Psoas muscle (tissue), 8 donors: Measurements from ENCODE around the gene KLRK1. TPM values are rescaled to one million over a fixed set of nuclear protein-coding genes. Genes with fewer than 3 reads are reported as not detected.
"Not testable (repeated sequence)": the region's sequence is repeated elsewhere in the genome, so short reads cannot be mapped to it uniquely, and the experiment has no call there.

Experiments
- ATAC-seq, 4 donors: fragments of 200-7000 bp; cut with Tn5 transposase; one replicate each; pipeline ENCODE4 v1.9.1; 2020; ENCODE audit warnings: moderate library complexity in 3 of 4, mild to moderate bottlenecking in 2 of 4
- DNase-seq, 2 donors: peaks; one replicate each; pipeline ENCODE4 v3.0.0-alpha.2; 2020
- H3K27ac ChIP-seq: fragments of 200-600 bp; one replicate; pipeline ENCODE4 v1.8.0; 2022
- H3K27me3 ChIP-seq, 3 donors: fragments of 200-600 bp in 1 of 3; one replicate each; pipeline versions ENCODE4 v1.6.1 to v1.8.0; 2013 to 2022; ENCODE audit warnings: low read length in 2 of 3, mild to moderate bottlenecking in 2 of 3, moderate library complexity in 1 of 3; ENCODE audit not compliant: insufficient read depth in 3 of 3
- H3K36me3 ChIP-seq, 2 donors: fragments of 200-600 bp in 1 of 2; one replicate each; pipeline versions ENCODE4 v1.6.1 to v1.8.0; 2013 to 2022; ENCODE audit warnings: low read depth in 1 of 2, mild to moderate bottlenecking in 1 of 2, moderate library complexity in 1 of 2; ENCODE audit not compliant: insufficient read depth in 1 of 2
- H3K4me1 ChIP-seq: fragments of 200-600 bp; one replicate; pipeline ENCODE4 v1.8.0; 2022
- H3K4me3 ChIP-seq: fragments of 200-600 bp; one replicate; pipeline ENCODE4 v1.8.0; 2022; ENCODE audit warnings: mild to moderate bottlenecking
- H3K9me3 ChIP-seq: fragments of 200-600 bp; one replicate; pipeline ENCODE4 v1.8.0; 2022
- WGBS, 3 donors: extraction: QIAGEN DNeasy Blood & Tissue Kit; methylation state at CpG; one replicate each; pipeline versions ENCODE4 v1.1.6 to v1.1.7; 2013; 5-methylcytosine and 5-hydroxymethylcytosine counted together
- intact Hi-C, 2 donors: fragments of 100-400 bp; cut with DNase I; formaldehyde crosslinking; loops; one replicate each; pipeline versions ENCODE4 v1.11.0 to v1.14.2; 2022
- long read RNA-seq, 2 donors: library from polyadenylated mRNA; unstranded; transcript quantifications; one replicate each; pipeline ENCODE4 v2.0.0, GENCODE V29; 2021
- polyA plus RNA-seq, 3 donors: library from polyadenylated mRNA; stranded (reverse); fragments of 200-250 nt; gene quantifications; one replicate each; pipeline ENCODE4 v1.2.3, GENCODE V29; 2013
- total RNA-seq, 4 donors: library from RNA; stranded (reverse); fragmentation: NEBNext Ultra II Directional in 2 of 4; extraction: Animal tissue kit (Norgen Biotek cat#: 25700) in 2 of 4; gene quantifications; one replicate each; pipeline versions ENCODE4 v1.2.1 to v1.2.4, GENCODE V29; 2021 to 2023
- TF ChIP-seq, protein P1 (sequence below): fragments of 200-600 bp; IDR thresholded peaks from one replicate; pipeline ENCODE4 v1.8.0; 2022; ENCODE audit warnings: antibody characterized with exemption
- donor health status: healthy with polysubstance abuse.
- donor health status: DM: no; HTN: no; CAD: no; lungs with moderate emphysema.
- donor health status: Bipolar disorder and iron deficiency.
- donor health status: healthy.
- donor health status: DM: yes; HTN: yes; CAD: no.
- donor health status: DM: no; HTN: no; CAD: no.
- donor health status: DM: no; HTN: no; CAD: no.
- donor health status: DM: yes; HTN: yes; CAD: no.

Gene KLRK1
- total RNA-seq (under 1 TPM in 3 of 4 donors, not detected in 1; 0.28 to 0.47 (median 0.34) TPM), polyA plus RNA-seq (under 1 TPM; 0.09 to 0.55 (median 0.25) TPM)
- long read RNA-seq, donor 1, result 0 reads
- long read RNA-seq, donor 2, result 0 reads

DNA sequence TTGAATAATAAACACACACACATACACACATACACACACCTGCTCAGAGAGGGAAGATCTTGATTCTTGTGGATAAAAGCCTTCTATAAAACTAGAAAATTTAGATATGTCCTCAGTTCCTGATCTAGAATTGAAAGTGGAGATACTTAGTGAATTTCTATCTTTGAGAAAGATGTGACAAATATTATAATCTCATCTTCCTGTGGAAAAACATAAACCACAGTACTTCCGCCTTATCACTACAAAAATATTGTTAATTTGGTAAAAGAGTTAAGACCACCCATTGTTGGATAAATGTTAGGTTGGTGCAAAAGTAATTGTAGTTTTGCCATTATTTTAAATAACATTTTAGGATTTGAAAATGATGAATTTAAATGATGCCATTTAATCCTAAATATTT is at the start of gene KLRK1:
TSS of gene KLRK1 (minus strand) at position 138 of the 400 bp plus-strand sequence. CDS start 1,231 bp downstream, outside the sequence.
- DNase-seq (no peak), ATAC-seq (no peak)
- H3K9me3 ChIP-seq, result no peaks in the 10 kb centered on the region
- 87 to 93% (median 93%) methylated on average over 1 of the region's 1 CpG for WGBS, 3 donors
- intact Hi-C loops, result no loop called here
- no peak within 1 kb of the TSS for H3K27ac ChIP-seq
- no peak within 1 kb of the TSS for H3K4me3 ChIP-seq
- H3K4me1 ChIP-seq, result no peaks in the 10 kb centered on the region
- no peaks in the 10 kb centered on the region for H3K27me3 ChIP-seq
- TF ChIP-seq, protein P1, sequence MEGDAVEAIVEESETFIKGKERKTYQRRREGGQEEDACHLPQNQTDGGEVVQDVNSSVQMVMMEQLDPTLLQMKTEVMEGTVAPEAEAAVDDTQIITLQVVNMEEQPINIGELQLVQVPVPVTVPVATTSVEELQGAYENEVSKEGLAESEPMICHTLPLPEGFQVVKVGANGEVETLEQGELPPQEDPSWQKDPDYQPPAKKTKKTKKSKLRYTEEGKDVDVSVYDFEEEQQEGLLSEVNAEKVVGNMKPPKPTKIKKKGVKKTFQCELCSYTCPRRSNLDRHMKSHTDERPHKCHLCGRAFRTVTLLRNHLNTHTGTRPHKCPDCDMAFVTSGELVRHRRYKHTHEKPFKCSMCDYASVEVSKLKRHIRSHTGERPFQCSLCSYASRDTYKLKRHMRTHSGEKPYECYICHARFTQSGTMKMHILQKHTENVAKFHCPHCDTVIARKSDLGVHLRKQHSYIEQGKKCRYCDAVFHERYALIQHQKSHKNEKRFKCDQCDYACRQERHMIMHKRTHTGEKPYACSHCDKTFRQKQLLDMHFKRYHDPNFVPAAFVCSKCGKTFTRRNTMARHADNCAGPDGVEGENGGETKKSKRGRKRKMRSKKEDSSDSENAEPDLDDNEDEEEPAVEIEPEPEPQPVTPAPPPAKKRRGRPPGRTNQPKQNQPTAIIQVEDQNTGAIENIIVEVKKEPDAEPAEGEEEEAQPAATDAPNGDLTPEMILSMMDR, result no peak
- H3K36me3 ChIP-seq, result no peaks in the 10 kb centered on the region

DNA sequence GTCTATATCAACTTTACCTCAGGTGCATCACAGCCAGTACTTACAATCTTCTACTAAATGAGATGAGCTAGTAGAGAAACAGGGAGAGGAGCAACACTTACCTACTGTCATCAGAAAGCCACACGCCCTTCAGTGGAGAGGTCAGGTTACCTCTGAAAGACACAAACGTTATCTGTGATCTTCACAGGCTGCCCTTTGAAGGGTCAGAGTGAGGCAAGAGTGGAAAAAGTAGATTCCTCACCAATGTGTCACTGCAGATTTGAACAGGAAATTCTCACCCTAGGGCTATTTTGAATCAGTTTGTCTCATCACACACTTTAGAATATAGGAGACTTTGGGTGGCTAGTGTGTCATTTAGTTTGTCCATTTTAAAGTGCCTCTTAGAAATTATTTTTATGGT is 47.8 kb upstream of the KLRK1 start:
- H3K4me1 ChIP-seq, DNase-seq, H3K36me3 ChIP-seq, H3K27me3 ChIP-seq, H3K27ac ChIP-seq, intact Hi-C loops, H3K9me3 ChIP-seq, ATAC-seq, H3K4me3 ChIP-seq: not testable (repeated sequence)
- 0% methylated on average over 1 of the region's 2 CpGs for WGBS, 3 donors

DNA sequence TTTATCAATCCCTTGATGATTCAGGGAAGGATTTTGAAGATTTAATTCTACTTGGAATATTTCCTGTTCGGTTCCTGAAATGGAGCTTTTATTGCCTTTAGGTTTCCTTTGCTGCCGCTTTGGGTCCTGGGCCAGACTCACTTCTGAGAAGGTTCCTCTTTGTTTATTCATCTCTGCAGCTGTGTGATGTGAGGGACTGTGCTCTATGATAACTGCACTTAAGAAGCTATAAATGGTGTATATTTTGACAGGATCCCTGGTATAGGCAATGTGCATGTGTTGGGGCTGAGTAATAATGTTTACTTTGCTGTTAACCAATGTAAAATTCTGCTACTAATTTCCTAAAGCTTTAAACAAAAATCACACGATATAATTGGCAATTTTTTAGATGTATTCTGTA is 46.0 kb upstream of the KLRK1 start, which contains the start of gene KLRC2:
TSS of gene KLRC2 (minus strand) at position 195 of the 400 bp plus-strand sequence. CDS start at position 171, 24 bp downstream.
- H3K36me3 ChIP-seq, H3K9me3 ChIP-seq, H3K4me1 ChIP-seq, H3K27me3 ChIP-seq, H3K4me3 ChIP-seq, DNase-seq, ATAC-seq, intact Hi-C loops, H3K27ac ChIP-seq: not testable (repeated sequence)
- WGBS, 3 donors, result 43 to 60% (median 46%) methylated on average over 3 of the region's 3 CpGs

DNA sequence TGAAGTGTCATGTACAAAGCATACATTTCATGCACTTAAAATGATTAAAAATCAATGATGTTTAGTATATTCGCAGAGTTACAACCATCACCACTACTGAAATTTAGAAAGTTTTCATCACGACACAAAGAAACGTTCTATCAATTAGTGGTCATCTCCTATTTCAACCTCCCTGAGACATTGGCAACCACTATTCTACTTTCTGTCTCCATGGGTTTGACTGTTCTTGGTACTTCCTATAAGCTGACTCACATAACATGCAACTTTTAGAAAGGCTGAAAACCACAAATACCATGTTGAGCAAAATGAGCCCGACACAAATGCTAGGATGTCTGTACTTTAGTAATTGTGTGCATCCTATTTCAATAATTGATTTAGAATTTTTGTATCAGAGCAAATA is 40.8 kb upstream of the KLRK1 start:
- ATAC-seq, H3K4me1 ChIP-seq, H3K27me3 ChIP-seq, H3K36me3 ChIP-seq, H3K9me3 ChIP-seq, intact Hi-C loops, DNase-seq, H3K27ac ChIP-seq, H3K4me3 ChIP-seq: not testable (repeated sequence)
- 71 to 81% (median 78%) methylated on average over 4 of the region's 4 CpGs for WGBS, 3 donors

DNA sequence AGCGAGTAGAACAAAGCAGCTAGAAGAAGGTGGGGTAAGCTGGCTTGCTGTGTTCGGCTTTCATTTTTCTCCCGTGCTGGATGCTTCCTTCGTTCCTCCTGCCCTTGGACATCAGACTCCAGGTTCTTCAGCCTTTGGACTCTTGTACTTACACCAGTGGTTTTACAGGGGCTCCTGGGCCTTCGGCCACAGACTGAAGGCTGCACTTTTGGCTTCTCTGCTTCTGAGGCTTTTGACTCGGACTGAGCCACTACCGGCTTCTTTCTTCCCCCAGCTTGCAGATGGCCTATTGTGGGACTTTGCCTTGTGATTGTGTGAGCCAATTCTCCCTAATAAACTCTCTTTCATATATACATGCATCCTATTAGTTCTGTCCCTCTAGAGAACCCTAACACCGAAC is 36.1 kb upstream of the KLRK1 start:
- H3K36me3 ChIP-seq, DNase-seq, H3K9me3 ChIP-seq, H3K27ac ChIP-seq, H3K27me3 ChIP-seq, H3K4me3 ChIP-seq, ATAC-seq, intact Hi-C loops, H3K4me1 ChIP-seq: not testable (repeated sequence)
- WGBS, 3 donors, result 76 to 86% (median 84%) methylated on average over 8 of the region's 8 CpGs

DNA sequence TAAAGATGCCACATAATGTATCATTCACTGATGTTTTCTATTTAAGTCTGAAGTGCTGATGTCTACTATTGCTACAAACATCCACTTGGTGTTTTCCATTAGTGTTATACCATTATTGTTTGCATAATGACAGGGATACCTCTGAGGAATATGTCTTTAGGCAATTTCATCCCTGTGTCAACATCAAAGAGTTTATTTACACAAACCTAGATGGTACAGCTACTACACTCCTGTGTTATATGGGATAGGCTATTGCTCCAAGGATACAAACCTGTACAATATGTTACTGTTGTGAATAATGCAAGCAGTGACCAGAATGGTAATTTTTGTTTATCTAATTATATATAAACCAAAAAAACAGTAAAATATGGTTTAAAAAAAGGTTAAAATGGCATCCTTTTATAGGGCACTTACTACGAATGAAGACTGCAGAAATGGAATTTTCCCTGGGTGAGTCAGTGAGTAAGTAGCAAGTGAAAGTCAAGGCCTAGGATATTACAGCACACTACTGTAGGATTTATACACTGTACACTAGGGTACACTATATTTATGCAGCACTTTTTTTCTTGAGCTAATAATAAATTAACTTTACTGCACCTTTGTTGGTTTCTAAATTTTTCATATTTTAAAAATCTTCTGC is 34.5 kb upstream of the KLRK1 start:
- ATAC-seq, H3K4me3 ChIP-seq, H3K27me3 ChIP-seq, H3K4me1 ChIP-seq, intact Hi-C loops, DNase-seq, H3K36me3 ChIP-seq, H3K9me3 ChIP-seq, H3K27ac ChIP-seq: not testable (repeated sequence)
- WGBS, 3 donors, result 64 to 83% (median 75%) methylated on average over 1 of the region's 1 CpG

DNA sequence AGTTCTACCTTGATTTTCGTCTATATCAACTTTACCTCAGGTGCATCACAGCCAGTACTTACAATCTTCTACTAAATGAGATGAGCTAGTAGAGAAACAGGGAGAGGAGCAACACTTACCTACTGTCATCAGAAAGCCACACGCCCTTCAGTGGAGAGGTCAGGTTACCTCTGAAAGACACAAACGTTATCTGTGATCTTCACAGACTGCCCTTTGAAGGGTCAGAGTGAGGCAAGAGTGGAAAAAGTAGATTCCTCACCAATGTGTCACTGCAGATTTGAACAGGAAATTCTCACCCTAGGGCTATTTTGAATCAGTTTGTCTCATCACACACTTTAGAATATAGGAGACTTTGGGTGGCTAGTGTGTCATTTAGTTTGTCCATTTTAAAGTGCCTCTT is 32.3 kb upstream of the KLRK1 start:
- H3K4me1 ChIP-seq, H3K27me3 ChIP-seq, H3K4me3 ChIP-seq, intact Hi-C loops, H3K27ac ChIP-seq, H3K9me3 ChIP-seq, ATAC-seq, H3K36me3 ChIP-seq, DNase-seq: not testable (repeated sequence)
- WGBS, 3 donors, result 11 to 36% (median 33%) methylated on average over 1 to 2 of the region's 3 CpGs

DNA sequence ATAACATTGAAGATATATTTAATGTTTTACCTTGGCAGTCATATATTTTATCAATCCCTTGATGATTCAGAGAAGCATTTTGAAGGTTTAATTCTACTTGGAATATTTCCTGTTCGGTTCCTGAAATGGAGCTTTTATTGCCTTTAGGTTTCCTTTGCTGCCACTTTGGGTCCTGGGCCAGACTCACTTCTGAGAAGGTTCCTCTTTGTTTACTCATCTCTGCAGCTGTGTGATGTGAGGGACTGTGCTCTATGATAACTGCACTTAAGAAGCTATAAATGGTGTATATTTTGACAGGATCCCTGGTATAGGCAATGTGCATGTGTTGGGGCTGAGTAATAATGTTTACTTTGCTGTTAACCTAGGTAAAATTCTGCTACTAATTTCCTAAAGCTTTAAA is 30.5 kb upstream of the KLRK1 start, which contains the start of gene KLRC3:
TSS of gene KLRC3 (minus strand) at position 262 of the 400 bp plus-strand sequence. CDS start at position 217, 45 bp downstream.
- H3K27me3 ChIP-seq, ATAC-seq, DNase-seq, H3K4me3 ChIP-seq, H3K4me1 ChIP-seq, H3K36me3 ChIP-seq, H3K27ac ChIP-seq, H3K9me3 ChIP-seq, intact Hi-C loops: not testable (repeated sequence)
- WGBS, 3 donors, result 40 to 52% (median 48%) methylated on average over 1 of the region's 1 CpG
